ENCODE data around the gene NTHL1.
"Not testable (repeated sequence)": the region's sequence is repeated elsewhere in the genome, so short reads cannot be mapped to it uniquely, and the experiment has no call there.

The NTHL1 gene

GRCh38 chr16:2015947-2016208, 31.8 kb downstream of the NTHL1 start:
- H3K27ac ChIP-seq: peak overlapping the region; percentile 89
- no peak for TF ChIP-seq CTCF (conservative IDR thresholded peaks at IDR 0.05)
- no peak for TF ChIP-seq ZFX (IDR thresholded peaks at IDR 0.05)

GRCh38 chr16:2015117-2015946, 32.3 kb downstream of the NTHL1 start:
- H3K27ac ChIP-seq: peak overlapping the region; percentile 89
- no peak for TF ChIP-seq CTCF (conservative IDR thresholded peaks at IDR 0.05)
- no peak for TF ChIP-seq ZFX (IDR thresholded peaks at IDR 0.05)

GRCh38 chr16:2013527-2013926, 34.1 kb downstream of the NTHL1 start:
- H3K27ac ChIP-seq: no peak overlapping the region
- TF ChIP-seq CTCF (conservative IDR thresholded peaks at IDR 0.05) (no peak), ZFX (IDR thresholded peaks at IDR 0.05) (no peak)

GRCh38 chr16:2011726-2012125, 35.9 kb downstream of the NTHL1 start:
- not testable (repeated sequence) for H3K27ac ChIP-seq

GRCh38 chr16:2009791-2010510, 37.7 kb downstream of the NTHL1 start, which contains the start of gene ZNF598:
TSS of gene ZNF598 (minus strand) at chr16:2009821.
- H3K27ac ChIP-seq: peak within 1 kb of the TSS; percentile 99
- no peak; the same call in 1 of the 2 replicates for TF ChIP-seq ZFX (IDR thresholded peaks at IDR 0.05)
- TF ChIP-seq CTCF (conservative IDR thresholded peaks at IDR 0.05): no peak; the same call in 1 of the 2 replicates

GRCh38 chr16:2009164-2009711, 38.4 kb downstream of the NTHL1 start:
- no peak for TF ChIP-seq CTCF (conservative IDR thresholded peaks at IDR 0.05)
- TF ChIP-seq ZFX (IDR thresholded peaks at IDR 0.05): peak; percentile 65

GRCh38 chr16:2008631-2009163, 38.9 kb downstream of the NTHL1 start:
- TF ChIP-seq ZFX (IDR thresholded peaks at IDR 0.05): no peak
- no peak for TF ChIP-seq CTCF (conservative IDR thresholded peaks at IDR 0.05)
- H3K27ac ChIP-seq: peak overlapping the region; percentile 99

More at GRCh38 chr16:2009164-2009711, 38.4 kb downstream of the NTHL1 start:
- H3K27ac ChIP-seq: peak overlapping the region; percentile 99
